HEK293T (cell line): ENCODE results near the gene FLT4.

Source experiments
- ARNT ChIP-seq: fragments of 450-650 bp; IDR thresholded peaks from 2 replicates; pipeline ENCODE4 v1.6.1; 2017; ENCODE audit warnings: mild to moderate bottlenecking
- BHLHE40 ChIP-seq: fragments of 450-650 bp; IDR thresholded peaks from 2 replicates; pipeline ENCODE4 v1.6.1; 2016; ENCODE audit warnings: mild to moderate bottlenecking, moderate library complexity, borderline replicate concordance
- ELF4 ChIP-seq: fragments of 450-650 bp; IDR thresholded peaks from 2 replicates; pipeline ENCODE4 v1.6.1; 2017; ENCODE audit warnings: antibody characterized with exemption
- FOXA1 ChIP-seq: fragments of 450-650 bp; IDR thresholded peaks from 2 replicates; pipeline ENCODE4 v1.6.1; 2016; ENCODE audit warnings: mild to moderate bottlenecking
- FOXK2 ChIP-seq: fragments of 450-650 bp; IDR thresholded peaks from 2 replicates; pipeline ENCODE4 v1.6.1; 2016; ENCODE audit warnings: mild to moderate bottlenecking
- HDGF ChIP-seq: fragments of 450-650 bp; IDR thresholded peaks from 2 replicates; pipeline ENCODE4 v1.6.1; 2017; ENCODE audit warnings: antibody characterized with exemption, borderline replicate concordance
- L3MBTL2 ChIP-seq: fragments of 450-650 bp; conservative IDR thresholded peaks from 2 replicates; pipeline ENCODE4 v1.6.1; 2016; ENCODE audit warnings: mild to moderate bottlenecking
- LEF1 ChIP-seq: fragments of 450-650 bp; IDR thresholded peaks from 2 replicates; pipeline ENCODE4 v1.6.1; 2017; ENCODE audit warnings: mild to moderate bottlenecking, borderline replicate concordance
- NFRKB ChIP-seq: fragments of 450-650 bp; IDR thresholded peaks from 2 replicates; pipeline ENCODE4 v1.6.1; 2016; ENCODE audit warnings: mild to moderate bottlenecking, moderate library complexity
- PKNOX1 ChIP-seq: fragments of 450-650 bp; IDR thresholded peaks from 2 replicates; pipeline ENCODE4 v1.6.1; 2016
- SP1 ChIP-seq: fragments of 450-650 bp; IDR thresholded peaks from 2 replicates; pipeline ENCODE4 v1.6.1; 2017
- SUZ12 ChIP-seq: fragments of 450-650 bp; IDR thresholded peaks from 2 replicates; pipeline ENCODE4 v1.6.1; 2016; ENCODE audit warnings: mild to moderate bottlenecking

GRCh38 chr5:180604271-180604670 lies 45.1 kb downstream of the FLT4 start:
- TF ChIP-seq LEF1 = no peak
- TF ChIP-seq L3MBTL2 = no peak
- TF ChIP-seq ARNT = no peak
- TF ChIP-seq NFRKB = no peak
- no peak for TF ChIP-seq SP1
- TF ChIP-seq PKNOX1 = no peak
- TF ChIP-seq FOXA1 = no peak
- no peak for TF ChIP-seq SUZ12
- no peak for TF ChIP-seq ELF4
- no peak for TF ChIP-seq BHLHE40
- TF ChIP-seq HDGF = no peak
- no peak for TF ChIP-seq FOXK2
